CD4-positive, alpha-beta T cell treated with Interleukin-4 for 4 hours (primary cell): ENCODE measurements around the gene SPTB.
A peak's percentile ranks its signal among the peaks of the same experiment; 100 is the strongest.

Experiments used
- DNase-seq: peaks from one replicate; pipeline ENCODE4 v3.0.0-alpha.2; 2020

SPTB gene

DNA sequence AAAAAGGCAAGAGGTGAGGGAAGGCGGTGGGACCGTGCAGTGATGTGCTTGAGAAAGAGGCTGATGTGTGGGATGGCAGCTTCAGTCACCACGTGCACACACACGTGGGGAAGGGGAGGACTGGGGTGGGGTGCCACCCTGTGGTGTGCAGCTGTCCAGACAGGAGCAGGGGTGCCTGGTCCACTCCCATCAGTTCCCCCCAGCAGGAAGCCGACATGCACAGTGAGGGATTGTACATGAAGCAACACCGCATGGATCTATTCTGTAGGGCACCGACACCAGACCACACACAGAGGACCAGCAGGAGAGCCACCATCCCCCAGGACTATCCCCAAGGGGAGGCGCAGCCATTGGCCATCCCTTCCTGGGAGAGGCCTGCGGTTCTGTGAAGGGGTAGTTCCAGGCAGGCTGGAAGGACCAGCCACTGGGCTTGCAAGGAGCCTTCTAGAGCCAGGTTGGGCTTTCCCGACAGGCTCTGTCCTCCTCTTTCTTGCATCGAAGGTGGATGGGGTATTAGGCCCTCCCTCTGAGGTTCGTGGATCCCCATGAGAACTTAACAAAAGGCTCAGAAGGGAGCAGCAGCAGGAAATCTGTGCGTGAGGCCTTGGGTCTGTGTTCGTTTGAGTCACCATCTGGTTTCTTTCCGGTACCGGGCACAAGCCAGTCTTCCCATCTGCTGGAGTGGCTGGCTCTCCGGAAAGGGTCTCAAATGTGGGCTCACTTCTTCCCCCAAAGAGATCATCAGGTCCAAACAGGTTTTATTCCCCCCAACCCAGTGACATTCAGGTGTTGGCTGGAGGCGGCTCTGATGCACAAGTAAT is 115.7 kb downstream of the SPTB start:
- no peak for DNase-seq

GRCh38 chr14:64763085-64763782 is 116.5 kb downstream of the SPTB start:
- DNase-seq: no peak

DNA sequence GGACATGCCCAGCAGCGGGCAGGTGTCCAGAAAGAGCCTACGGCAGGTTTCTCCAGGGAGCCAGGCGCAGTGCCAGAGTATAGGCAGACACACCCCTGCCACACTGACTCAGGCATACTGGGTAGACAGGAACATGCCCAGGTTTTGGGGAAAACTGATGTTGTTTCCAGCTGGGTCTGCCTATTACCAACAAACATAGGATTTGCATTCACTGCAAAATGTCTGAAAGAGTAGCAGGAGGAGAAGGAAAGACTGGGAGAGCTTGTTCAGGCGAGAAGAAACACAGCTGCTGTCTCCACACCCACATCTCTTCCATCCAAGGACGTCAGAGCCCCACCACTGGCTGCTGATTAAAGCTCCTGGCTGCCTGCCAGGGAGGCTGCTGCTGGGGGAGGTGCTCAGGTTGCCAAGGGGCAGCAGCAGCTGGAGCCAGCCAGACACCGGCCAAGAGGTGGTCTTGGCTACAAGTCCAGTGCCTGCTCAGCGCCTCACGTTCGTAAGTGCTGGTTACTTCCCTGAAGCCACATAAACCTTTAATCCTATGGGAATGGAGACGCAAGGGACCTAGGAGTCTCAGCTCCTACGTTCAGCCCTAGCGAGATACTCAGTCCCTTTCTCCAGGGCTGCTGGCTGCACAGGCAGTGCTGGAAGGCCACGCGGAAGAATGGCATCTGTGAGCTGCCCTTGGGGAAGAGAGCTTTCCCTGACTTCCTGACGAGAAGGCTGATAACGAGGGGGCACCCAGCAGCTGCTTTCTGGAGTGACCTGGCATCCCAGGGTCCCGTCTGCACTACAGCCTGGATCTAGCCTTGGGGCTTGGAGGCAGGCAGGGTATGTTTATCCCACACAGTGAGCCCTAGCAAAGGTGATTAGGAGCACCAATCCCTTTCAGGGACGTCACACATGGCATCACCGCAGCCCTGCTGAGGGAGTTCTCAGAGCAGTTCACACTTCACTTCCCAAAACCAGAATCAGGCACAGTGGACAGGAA is 117.4 kb downstream of the SPTB start:
- DNase-seq: peak; percentile 27

DNA sequence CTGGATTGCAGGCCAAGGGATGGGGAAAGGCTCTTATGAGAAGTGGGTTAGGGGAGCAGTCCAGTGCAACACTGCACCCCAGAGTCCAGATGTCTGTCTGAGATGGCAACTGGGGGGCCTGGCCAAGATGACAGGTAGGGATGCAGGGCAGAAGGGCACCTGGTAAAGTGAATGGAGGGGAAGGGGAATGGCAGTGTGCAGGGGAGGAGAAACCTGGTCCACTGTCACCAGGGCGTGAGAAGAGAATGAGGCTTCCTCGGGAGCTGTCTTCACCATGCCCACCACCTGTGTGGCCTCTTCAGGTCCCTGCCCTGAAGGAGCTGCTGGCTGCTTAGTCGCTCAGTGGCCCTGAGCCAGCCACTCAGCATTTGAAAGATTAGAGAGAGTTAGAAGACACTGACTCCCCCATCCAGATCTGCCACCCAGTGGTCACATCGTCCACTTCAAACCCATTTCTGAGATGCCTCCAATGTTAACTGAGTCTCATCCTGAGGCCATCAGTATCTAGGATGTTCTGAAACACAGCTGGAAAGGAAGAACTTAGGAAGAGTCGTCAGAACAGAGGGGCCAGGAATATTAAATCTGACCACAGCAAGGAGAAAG is 118.2 kb downstream of the SPTB start:
- no peak for DNase-seq

- DNase-seq: no peak
Observed at GRCh38 chr14:64760916-64761315, 118.8 kb downstream of the SPTB start.

DNA sequence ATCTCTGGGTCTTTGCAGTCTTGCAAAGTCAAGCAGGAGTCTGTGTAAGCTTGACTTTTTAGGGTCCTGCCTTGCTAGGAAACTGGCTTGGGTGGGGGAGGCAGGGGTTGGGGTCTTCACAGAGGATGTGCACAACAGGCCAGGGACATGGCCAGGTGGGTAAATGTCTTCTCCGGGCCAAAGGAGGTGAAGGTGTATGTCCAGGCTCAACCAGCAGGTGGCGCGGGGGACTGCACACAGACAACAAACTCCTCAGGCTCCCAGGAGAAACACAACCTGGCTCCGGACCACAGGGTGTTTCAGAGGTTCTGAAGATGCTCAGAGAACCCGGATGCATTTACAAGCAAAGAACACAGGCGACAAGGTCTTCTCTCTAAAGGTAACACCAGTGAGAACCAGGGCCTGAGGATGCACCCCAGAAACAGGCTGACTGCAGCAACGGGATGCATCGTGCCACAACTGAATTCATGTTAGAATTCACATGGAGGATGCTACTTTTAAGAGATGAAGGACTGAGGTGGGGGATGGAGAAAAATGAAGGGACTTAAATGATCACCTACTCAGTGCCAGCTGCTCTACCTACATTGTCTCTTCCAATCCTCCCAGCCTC is 119.5 kb downstream of the SPTB start:
- peak; percentile 56 for DNase-seq

GRCh38 chr14:64759555-64759938 is 120.2 kb downstream of the SPTB start:
- no peak for DNase-seq

DNA sequence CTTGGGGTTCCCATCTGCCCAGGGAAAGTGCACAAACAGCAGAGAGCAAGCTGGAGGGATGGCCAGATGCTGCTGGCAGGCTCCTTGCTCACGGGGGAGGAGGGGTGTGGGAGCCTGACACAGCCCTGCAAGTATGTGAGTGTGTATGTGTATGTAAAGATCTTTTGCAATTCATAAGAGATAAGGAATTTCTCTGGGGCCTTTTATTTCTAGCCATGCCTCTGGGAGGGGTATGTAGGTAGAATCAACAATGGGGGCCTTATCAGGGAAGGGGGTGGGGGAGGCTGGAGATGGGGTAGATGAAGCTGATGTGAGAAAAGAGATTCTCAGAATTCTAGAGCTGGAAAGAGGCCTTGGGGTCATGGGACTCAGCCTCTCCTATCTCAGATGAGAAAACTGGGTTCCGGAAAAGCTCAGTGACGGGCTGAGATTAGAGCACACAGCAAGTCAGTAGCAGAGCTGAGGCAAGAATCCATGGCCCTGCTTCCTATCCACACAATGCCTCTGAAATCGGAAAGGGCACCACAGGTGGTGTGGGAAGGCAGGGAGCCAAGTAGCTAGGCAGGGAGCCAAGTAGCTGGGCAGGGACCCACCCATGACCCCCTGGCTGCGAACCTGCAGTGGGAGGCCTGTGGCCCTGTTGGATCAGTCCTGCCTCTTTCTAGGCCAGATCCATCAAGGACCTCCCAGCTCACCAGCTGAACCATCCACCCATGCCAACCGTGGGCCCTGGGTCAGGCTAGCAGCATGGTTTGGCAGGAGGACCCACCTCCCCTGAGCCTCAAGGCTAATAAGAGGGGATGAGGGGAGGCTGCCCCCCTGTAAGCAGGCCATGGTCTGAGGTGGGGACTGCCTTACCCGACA is 120.8 kb downstream of the SPTB start:
- DNase-seq: no peak

GRCh38 chr14:64758025-64758521 is 121.6 kb downstream of the SPTB start:
- DNase-seq: no peak

DNA sequence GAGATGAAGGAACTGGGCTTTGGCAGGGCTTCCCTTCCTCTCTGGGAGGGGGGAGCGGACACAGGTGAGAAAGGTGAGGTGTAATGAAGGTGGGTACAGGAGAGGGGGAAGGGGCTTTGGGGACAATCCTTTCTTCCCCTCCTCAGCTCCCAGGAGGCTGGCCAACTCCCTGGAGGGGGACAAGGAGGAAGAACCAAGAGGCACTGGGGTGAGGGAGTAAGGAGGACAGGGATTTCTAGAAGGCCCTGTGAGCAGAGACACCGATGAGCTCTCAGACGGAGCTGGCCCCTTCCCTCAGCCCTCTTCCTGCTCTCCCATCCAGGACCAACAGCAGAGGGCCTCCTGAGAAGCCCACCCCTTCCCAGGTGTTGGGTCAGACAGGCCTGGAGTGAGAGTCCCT is 122.1 kb downstream of the SPTB start:
- no peak for DNase-seq

GRCh38 chr14:64756712-64757111 is 123.0 kb downstream of the SPTB start:
- DNase-seq: no peak

- peak; percentile 89 for DNase-seq
Observed at GRCh38 chr14:64755781-64756221, 123.9 kb downstream of the SPTB start.

GRCh38 chr14:64754685-64755084 is 125.0 kb downstream of the SPTB start:
- DNase-seq: no peak

GRCh38 chr14:64753999-64754398 is 125.7 kb downstream of the SPTB start:
- DNase-seq: no peak

GRCh38 chr14:64753374-64753773 is 126.3 kb downstream of the SPTB start:
- no peak for DNase-seq

GRCh38 chr14:64752909-64753308 is 126.8 kb downstream of the SPTB start:
- no peak for DNase-seq

GRCh38 chr14:64748995-64749714 is 130.6 kb downstream of the SPTB start:
- DNase-seq: no peak

DNA sequence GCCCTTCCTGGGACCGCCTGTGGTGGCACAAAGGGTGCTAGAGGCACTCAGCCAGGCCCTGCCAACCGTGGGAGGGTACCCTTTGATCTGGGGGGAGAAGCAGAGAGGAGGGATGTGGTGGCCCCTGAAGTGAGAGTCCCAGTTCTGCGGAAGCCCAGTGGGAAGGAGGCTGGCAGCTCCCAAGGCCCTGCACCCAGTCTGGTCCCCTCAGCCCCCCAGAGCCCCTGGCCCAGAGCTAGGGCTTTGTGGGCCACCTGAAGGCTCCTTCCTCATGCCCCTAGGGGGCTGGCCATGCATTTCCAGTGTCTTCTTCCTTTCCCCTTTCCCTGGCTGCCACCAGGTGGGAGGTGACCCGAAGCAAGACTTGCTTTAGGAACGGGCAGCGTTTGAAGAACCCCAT is 131.2 kb downstream of the SPTB start:
- no peak for DNase-seq

DNA sequence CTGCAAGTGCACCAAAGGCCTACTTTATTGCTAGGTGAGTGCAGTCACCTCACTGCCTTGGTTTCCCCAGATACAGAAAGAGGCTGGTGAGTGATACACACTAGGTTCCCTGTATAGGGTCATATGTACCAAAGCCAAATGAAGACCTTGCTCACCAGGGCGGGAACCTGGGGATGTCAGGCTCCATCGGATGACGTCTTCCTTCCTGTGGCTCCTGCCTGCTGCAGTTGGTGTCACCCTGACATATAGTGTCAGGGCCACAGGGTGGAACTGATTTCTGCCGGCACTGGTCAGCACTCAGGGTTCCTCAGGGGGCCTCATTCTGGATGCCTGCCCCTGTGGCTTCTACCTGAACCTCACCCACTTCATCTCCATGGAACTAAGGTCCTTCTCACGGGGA is 132.4 kb downstream of the SPTB start:
- no peak for DNase-seq
